ENCODE results near the gene PLXNA4.

Gene PLXNA4

DNA sequence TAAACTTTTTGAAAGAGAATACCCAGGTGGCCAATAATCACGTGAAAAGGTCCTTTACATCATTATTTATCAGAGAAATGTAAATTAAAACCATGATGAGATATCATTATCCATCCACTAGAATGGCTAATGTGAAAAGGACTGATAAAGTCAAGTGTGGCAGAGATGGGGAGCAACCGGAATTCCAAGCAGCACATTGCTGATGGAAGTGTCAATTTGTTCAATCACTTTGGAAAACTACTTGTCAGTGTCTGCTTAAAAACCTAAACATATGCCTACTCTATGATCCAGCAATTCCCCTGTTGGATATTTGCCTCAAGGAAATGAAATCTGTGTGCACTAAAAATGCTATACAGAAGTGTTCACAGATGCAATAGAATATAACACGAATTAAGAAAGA lies 465.6 kb downstream of the PLXNA4 start:
- Histone ChIP-seq H2AFZ (ENCODE audit: low read depth, low read length) (no peak overlapping the region), H3K27me3 (ENCODE audit: low read depth, low read length) (peaks cover 15% of the 10 kb centered on the region; the same call in 1 of the 2 replicates), H3K4me3 (ENCODE audit: low read length) (no peak overlapping the region), H3K27ac (ENCODE audit: low read length) (no peak overlapping the region), H3K4me1 (ENCODE audit: low read length) (no peaks in the 10 kb centered on the region), H3K9ac (ENCODE audit: low read length) (no peak overlapping the region), H3K4me2 (ENCODE audit: low read length) (no peak overlapping the region), H3K79me2 (ENCODE audit: low read length) (no peaks in the 10 kb centered on the region), H4K20me1 (ENCODE audit: insufficient read depth, low read length) (no peaks in the 10 kb centered on the region), H3K36me3 (replicated peaks; ENCODE audit: low read depth, low read length) (no peaks in the 10 kb centered on the region), H3K9me3 (ENCODE audit: insufficient read depth, low read length) (no peaks in the 10 kb centered on the region)
- TF ChIP-seq, protein P1, sequence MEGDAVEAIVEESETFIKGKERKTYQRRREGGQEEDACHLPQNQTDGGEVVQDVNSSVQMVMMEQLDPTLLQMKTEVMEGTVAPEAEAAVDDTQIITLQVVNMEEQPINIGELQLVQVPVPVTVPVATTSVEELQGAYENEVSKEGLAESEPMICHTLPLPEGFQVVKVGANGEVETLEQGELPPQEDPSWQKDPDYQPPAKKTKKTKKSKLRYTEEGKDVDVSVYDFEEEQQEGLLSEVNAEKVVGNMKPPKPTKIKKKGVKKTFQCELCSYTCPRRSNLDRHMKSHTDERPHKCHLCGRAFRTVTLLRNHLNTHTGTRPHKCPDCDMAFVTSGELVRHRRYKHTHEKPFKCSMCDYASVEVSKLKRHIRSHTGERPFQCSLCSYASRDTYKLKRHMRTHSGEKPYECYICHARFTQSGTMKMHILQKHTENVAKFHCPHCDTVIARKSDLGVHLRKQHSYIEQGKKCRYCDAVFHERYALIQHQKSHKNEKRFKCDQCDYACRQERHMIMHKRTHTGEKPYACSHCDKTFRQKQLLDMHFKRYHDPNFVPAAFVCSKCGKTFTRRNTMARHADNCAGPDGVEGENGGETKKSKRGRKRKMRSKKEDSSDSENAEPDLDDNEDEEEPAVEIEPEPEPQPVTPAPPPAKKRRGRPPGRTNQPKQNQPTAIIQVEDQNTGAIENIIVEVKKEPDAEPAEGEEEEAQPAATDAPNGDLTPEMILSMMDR (IDR thresholded peaks at IDR 0.05; ENCODE audit: low read depth, low read length) = no peak
- TF ChIP-seq EZH2phosphoT487 (IDR thresholded peaks at IDR 0.05; ENCODE audit: low read depth) = no peak

DNA sequence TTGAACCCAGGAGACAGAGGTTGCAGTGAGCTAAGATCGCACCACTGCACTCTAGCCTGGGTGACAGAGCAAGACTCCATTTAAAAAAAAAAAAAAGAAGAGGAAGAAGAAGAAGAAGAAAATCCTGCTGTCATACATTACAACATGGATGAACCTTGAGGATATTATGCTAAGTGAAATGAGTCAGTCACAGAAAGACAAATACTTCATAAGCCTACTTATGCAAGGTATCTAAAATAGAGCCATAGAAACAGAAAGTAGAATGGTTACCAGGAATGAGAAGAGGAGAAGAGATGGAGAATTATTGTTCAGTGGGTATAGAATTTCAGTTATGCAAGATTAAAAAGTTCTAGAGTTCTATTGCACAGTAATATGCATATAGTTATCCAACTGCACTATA lies 466.5 kb downstream of the PLXNA4 start:
- H4K20me1 ChIP-seq (ENCODE audit: insufficient read depth, low read length) = no peaks in the 10 kb centered on the region
- H3K4me1 ChIP-seq (ENCODE audit: low read length) = no peaks in the 10 kb centered on the region
- no peak for TF ChIP-seq EZH2phosphoT487 (IDR thresholded peaks at IDR 0.05; ENCODE audit: low read depth)
- TF ChIP-seq, protein P1 (IDR thresholded peaks at IDR 0.05; ENCODE audit: low read depth, low read length) = no peak

DNA sequence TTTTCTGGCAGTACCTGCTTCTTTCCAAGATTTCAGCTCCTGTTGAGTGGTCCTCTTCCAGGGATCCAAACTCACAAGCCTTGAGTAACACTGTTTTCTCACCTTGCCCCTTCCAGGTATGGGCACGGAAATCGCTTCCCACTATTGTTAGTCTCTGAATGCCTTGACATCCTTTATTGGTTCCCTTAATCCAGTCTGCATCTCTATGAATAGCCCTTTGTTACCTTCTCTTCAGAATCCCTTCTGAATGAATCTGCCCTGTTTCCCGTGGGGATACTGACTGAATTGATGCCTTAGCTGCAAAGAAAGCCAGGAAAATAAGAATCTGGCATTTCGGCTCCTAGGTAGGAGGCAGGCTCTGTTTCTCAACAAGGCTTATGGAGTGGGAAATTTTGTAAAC lies 467.7 kb downstream of the PLXNA4 start:
- H3K4me3 ChIP-seq (ENCODE audit: low read length) = no peak overlapping the region
- H3K9me3 ChIP-seq (ENCODE audit: insufficient read depth, low read length) = no peaks in the 10 kb centered on the region
- H3K4me1 ChIP-seq (ENCODE audit: low read length) = no peaks in the 10 kb centered on the region
- no peak overlapping the region for H3K4me2 ChIP-seq (ENCODE audit: low read length)
- no peaks in the 10 kb centered on the region for H4K20me1 ChIP-seq (ENCODE audit: insufficient read depth, low read length)
- no peak for TF ChIP-seq EZH2phosphoT487 (IDR thresholded peaks at IDR 0.05; ENCODE audit: low read depth)
- TF ChIP-seq, protein P1 (IDR thresholded peaks at IDR 0.05; ENCODE audit: low read depth, low read length) = no peak
- H3K36me3 ChIP-seq (replicated peaks; ENCODE audit: low read depth, low read length) = no peaks in the 10 kb centered on the region
- H3K27me3 ChIP-seq (ENCODE audit: low read depth, low read length) = peaks cover 15% of the 10 kb centered on the region; the same call in 1 of the 2 replicates
- no peak overlapping the region for H3K9ac ChIP-seq (ENCODE audit: low read length)
- no peak overlapping the region for H2AFZ ChIP-seq (ENCODE audit: low read depth, low read length)
- no peaks in the 10 kb centered on the region for H3K79me2 ChIP-seq (ENCODE audit: low read length)
- H3K27ac ChIP-seq (ENCODE audit: low read length) = no peak overlapping the region

More for the DNA sequence above, 466.5 kb downstream of the PLXNA4 start:
- H3K9me3 ChIP-seq (ENCODE audit: insufficient read depth, low read length) = no peaks in the 10 kb centered on the region
- H3K27ac ChIP-seq (ENCODE audit: low read length) = no peak overlapping the region
- peaks cover 15% of the 10 kb centered on the region; the same call in 1 of the 2 replicates for H3K27me3 ChIP-seq (ENCODE audit: low read depth, low read length)
- no peaks in the 10 kb centered on the region for H3K36me3 ChIP-seq (replicated peaks; ENCODE audit: low read depth, low read length)
- H3K4me3 ChIP-seq (ENCODE audit: low read length) = no peak overlapping the region
- no peak overlapping the region for H2AFZ ChIP-seq (ENCODE audit: low read depth, low read length)
- no peak overlapping the region for H3K9ac ChIP-seq (ENCODE audit: low read length)
- H3K4me2 ChIP-seq (ENCODE audit: low read length) = no peak overlapping the region
- H3K79me2 ChIP-seq (ENCODE audit: low read length) = no peaks in the 10 kb centered on the region

DNA sequence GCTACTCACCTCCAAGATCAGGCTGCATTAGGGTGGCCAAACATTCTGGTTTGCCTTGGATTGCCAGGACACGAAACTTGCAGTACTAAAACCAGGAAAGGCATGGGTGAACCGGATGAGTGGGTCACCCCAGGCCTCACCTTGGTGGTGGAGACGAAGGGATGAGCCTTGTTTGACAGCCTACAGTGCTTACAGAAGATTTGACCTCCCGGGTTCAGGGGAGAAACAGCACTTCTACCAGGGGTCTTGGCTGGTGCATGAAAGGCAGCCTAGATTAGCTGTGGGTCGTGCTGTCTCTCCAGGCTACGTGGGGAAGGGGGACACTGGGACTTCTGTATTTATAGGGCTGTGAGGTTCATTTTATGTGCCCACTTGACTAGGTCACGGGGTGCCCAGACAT lies 469.8 kb downstream of the PLXNA4 start:
- Histone ChIP-seq H3K27me3 (ENCODE audit: low read depth, low read length) (peaks cover 15% of the 10 kb centered on the region; the same call in 1 of the 2 replicates), H3K9ac (ENCODE audit: low read length) (no peak overlapping the region), H3K27ac (ENCODE audit: low read length) (no peak overlapping the region), H3K79me2 (ENCODE audit: low read length) (no peaks in the 10 kb centered on the region), H3K4me3 (ENCODE audit: low read length) (no peak overlapping the region), H2AFZ (ENCODE audit: low read depth, low read length) (no peak overlapping the region), H4K20me1 (ENCODE audit: insufficient read depth, low read length) (no peaks in the 10 kb centered on the region), H3K4me1 (ENCODE audit: low read length) (no peaks in the 10 kb centered on the region), H3K4me2 (ENCODE audit: low read length) (no peak overlapping the region), H3K9me3 (ENCODE audit: insufficient read depth, low read length) (no peaks in the 10 kb centered on the region), H3K36me3 (replicated peaks; ENCODE audit: low read depth, low read length) (no peaks in the 10 kb centered on the region)
- TF ChIP-seq EZH2phosphoT487 (IDR thresholded peaks at IDR 0.05; ENCODE audit: low read depth) = no peak
- TF ChIP-seq, protein P1 (IDR thresholded peaks at IDR 0.05; ENCODE audit: low read depth, low read length) = no peak
